K562 (cell line): ENCODE data around the gene PRKG1. TPM values are rescaled to one million over a fixed set of nuclear protein-coding genes. Genes with fewer than 3 reads are reported as not detected.

Experiments
- ATAC-seq: fragments of 200-7000 bp; cut with Tn5 transposase; 3 replicates; pipeline ENCODE4 v1.9.1; 2020; ENCODE audit warnings: moderate library complexity
- BruUV-seq: library from RNA; stranded (reverse); fragments of 400-500 nt; replicated peaks from 2 replicates; lab custom pipeline; 2021; lab: Mats Ljungman, UMichigan
- CTCF ChIA-PET: fragments of 300-600 bp; formaldehyde crosslinking; extraction: SDS; loops from one replicate; lab custom pipeline; 2021; ENCODE audit warnings: low intra/inter-chr PET ratio; lab: Yijun Ruan, JAX
- POLR2A ChIA-PET: fragments of 300-600, 350-650 bp; sonication (Branson Sonifier 250); formaldehyde crosslinking; extraction: SDS; loops from one replicate; lab custom pipeline; 2021; ENCODE audit warnings: antibody characterized with exemption, inconsistent platforms; lab: Yijun Ruan, JAX
- DNase-seq, 4 experiments: peaks; one replicate each; pipeline versions ENCODE4 v3.0.0 to v3.0.0-alpha.2; 2011 to 2018; ENCODE audit warnings: low spot score in 3 of 4, mixed read lengths in 3 of 4; ENCODE audit errors: extremely low read depth in 1 of 4
- FAIRE-seq: peaks from 2 replicates; lab custom pipeline; 2011; peaks lifted over from hg19 to GRCh38; lab: Jason Lieb, UNC
- H2AFZ ChIP-seq: 2 replicates; pipeline ENCODE4 v1.6.0; 2011; ENCODE audit warnings: low read depth, low read length, control low read depth, inconsistent platforms
- H3K27ac ChIP-seq: fragments of 200-600 bp; 3 replicates; pipeline ENCODE4 v1.8.0; 2011; ENCODE audit warnings: low read depth, mild to moderate bottlenecking, control low read depth, inconsistent platforms, low read length, moderate library complexity, mixed read lengths; ENCODE audit errors: extremely low read depth
- H3K27me3 ChIP-seq, 2 experiments: fragments of 300-600 bp in 1 of 2; 2 replicates in 1 of 2; 3 replicates in 1 of 2; pipeline versions ENCODE4 v1.6.0 to v1.8.0; 2011; ENCODE audit warnings: inconsistent platforms in 2 of 2, low read length in 2 of 2, mild to moderate bottlenecking in 1 of 2, mixed read lengths in 1 of 2, moderate library complexity in 1 of 2; ENCODE audit not compliant: control insufficient read depth in 2 of 2, insufficient read depth in 2 of 2
- H3K36me3 ChIP-seq: fragments of 300-600 bp; 3 replicates; pipeline ENCODE4 v1.8.0; 2011; ENCODE audit warnings: mild to moderate bottlenecking, low read length, inconsistent platforms; ENCODE audit not compliant: control insufficient read depth, insufficient read depth
- H3K4me1 ChIP-seq, 2 experiments: fragments of 200-600 bp in 1 of 2; replicated peaks in 1 of 2; 2 replicates in 1 of 2; 3 replicates in 1 of 2; pipeline versions ENCODE4 v1.5.1 to v1.8.0; 2011; ENCODE audit warnings: inconsistent platforms in 2 of 2, low read length in 2 of 2, mild to moderate bottlenecking in 1 of 2, mixed read lengths in 1 of 2, moderate library complexity in 1 of 2; ENCODE audit not compliant: control insufficient read depth in 2 of 2, insufficient read depth in 2 of 2
- H3K4me2 ChIP-seq: 2 replicates; pipeline ENCODE4 v1.6.1; 2011; ENCODE audit warnings: low read length, control low read depth, inconsistent platforms, mixed read lengths; ENCODE audit not compliant: insufficient read depth
- H3K4me3 ChIP-seq: fragments of 200-600 bp; sonication (generic), shearing (Covaris generic); 2 replicates; pipeline ENCODE4 v1.5.1; 2016; ENCODE audit warnings: control low read depth, inconsistent platforms
- H3K79me2 ChIP-seq: fragments of 200-600 bp; 3 replicates; pipeline ENCODE4 v1.8.0; 2011; ENCODE audit warnings: low read length, inconsistent platforms; ENCODE audit not compliant: control insufficient read depth, insufficient read depth
- H3K9ac ChIP-seq, 2 experiments: 2 replicates each; pipeline versions ENCODE4 v1.6.0 to v1.6.1; 2011; ENCODE audit warnings: low read depth in 2 of 2, low read length in 2 of 2, control low read depth in 1 of 2, inconsistent platforms in 1 of 2, mild to moderate bottlenecking in 1 of 2, mixed read lengths in 1 of 2; ENCODE audit not compliant: insufficient read depth in 1 of 2
- H3K9me1 ChIP-seq: one replicate; pipeline ENCODE4 v1.6.0; 2011; ENCODE audit warnings: inconsistent platforms, mild to moderate bottlenecking, low read length, moderate library complexity; ENCODE audit not compliant: control insufficient read depth, insufficient read depth
- H3K9me3 ChIP-seq: replicated peaks from 2 replicates; pipeline ENCODE4 v1.5.1; 2011; ENCODE audit warnings: low read depth, low read length, inconsistent platforms; ENCODE audit not compliant: control insufficient read depth, insufficient read depth
- H4K20me1 ChIP-seq: replicated peaks from 2 replicates; pipeline ENCODE4 v1.6.1; 2011; ENCODE audit warnings: low read length, inconsistent platforms, mixed read lengths; ENCODE audit not compliant: control insufficient read depth, insufficient read depth
- C11orf30 ChIP-seq: fragments of 450-650 bp; IDR thresholded peaks from 2 replicates; pipeline ENCODE4 v1.6.1; 2016; ENCODE audit warnings: low read depth, mild to moderate bottlenecking
- E2F4 ChIP-seq: sonication (generic); formaldehyde crosslinking; IDR thresholded peaks from 2 replicates; pipeline ENCODE4 v1.8.0; 2022; ENCODE audit warnings: mild to moderate bottlenecking, low read depth, missing genetic modification reagents
- NELFE ChIP-seq: IDR thresholded peaks from 2 replicates; pipeline ENCODE4 v1.6.1; 2011; ENCODE audit warnings: mild to moderate bottlenecking; ENCODE audit not compliant: insufficient read depth, insufficient read length
- SLC30A9 ChIP-seq: fragments of 250-450 bp; sonication (Bioruptor Pico); IDR thresholded peaks from 2 replicates; pipeline ENCODE4 v1.8.0; 2022; ENCODE audit warnings: mild to moderate bottlenecking, moderate library complexity
- ZNF212 ChIP-seq: fragments of 450-650 bp; formaldehyde crosslinking; IDR thresholded peaks from 2 replicates; pipeline ENCODE4 v1.4.0; 2020; ENCODE audit warnings: mild to moderate bottlenecking
- WGBS: fragments of 100-300 bp; shearing (Covaris generic); methylation state at CpG from one replicate; pipeline ENCODE4 v1.1.6; 2016; ENCODE audit warnings: low coverage, mixed read lengths; ENCODE audit not compliant: insufficient coverage; ENCODE audit errors: missing lambda C conversion rate; 5-methylcytosine and 5-hydroxymethylcytosine counted together
- in situ Hi-C: fragments of 300-500 bp; cut with MboI; formaldehyde crosslinking; loops from 4 replicates; pipeline ENCODE4 v1.15.0; 2018; ENCODE audit warnings: inconsistent platforms, mixed read lengths
- intact Hi-C: fragments of 100-400 bp; cut with micrococcal nuclease; formaldehyde crosslinking; loops from 2 replicates; pipeline ENCODE4 v1.14.2; 2022
- polyA plus RNA-seq, 8 experiments: library from polyadenylated mRNA; depleted of rRNA in 4 of 8; stranded (reverse) in 5 of 8; unstranded in 3 of 8; fragments of >200 nt; fragmentation: Nextera tagmentation in 2 of 8; fragmentation: Illumina TruSeq in 1 of 8; extraction: Ambion mirVana in 2 of 8; extraction: Trizol in 1 of 8; gene quantifications; 2 replicates each; pipeline versions ENCODE4 v1.2.1 to v1.2.3, GENCODE V29; 2011 to 2014; ENCODE audit warnings: inconsistent platforms in 1 of 8, missing spikeins in 1 of 8
- total RNA-seq, 7 experiments: library from RNA; depleted of rRNA in 6 of 7; stranded (reverse); fragments of >200 nt in 6 of 7; fragmentation: Illumina TruSeq in 2 of 7; extraction: Trizol in 2 of 7; gene quantifications; 2 replicates each; pipeline versions ENCODE4 v1.2.1 to v1.2.3, GENCODE V29; 2011 to 2021; ENCODE audit warnings: low replicate concordance in 1 of 7

PRKG1 gene
- total and polyA plus RNA-seq, 9 of the 15 experiments (the other 6 are each of a cell fraction or from before 2014, with no cell fraction given): 0.22 TPM; not detected in 8

DNA sequence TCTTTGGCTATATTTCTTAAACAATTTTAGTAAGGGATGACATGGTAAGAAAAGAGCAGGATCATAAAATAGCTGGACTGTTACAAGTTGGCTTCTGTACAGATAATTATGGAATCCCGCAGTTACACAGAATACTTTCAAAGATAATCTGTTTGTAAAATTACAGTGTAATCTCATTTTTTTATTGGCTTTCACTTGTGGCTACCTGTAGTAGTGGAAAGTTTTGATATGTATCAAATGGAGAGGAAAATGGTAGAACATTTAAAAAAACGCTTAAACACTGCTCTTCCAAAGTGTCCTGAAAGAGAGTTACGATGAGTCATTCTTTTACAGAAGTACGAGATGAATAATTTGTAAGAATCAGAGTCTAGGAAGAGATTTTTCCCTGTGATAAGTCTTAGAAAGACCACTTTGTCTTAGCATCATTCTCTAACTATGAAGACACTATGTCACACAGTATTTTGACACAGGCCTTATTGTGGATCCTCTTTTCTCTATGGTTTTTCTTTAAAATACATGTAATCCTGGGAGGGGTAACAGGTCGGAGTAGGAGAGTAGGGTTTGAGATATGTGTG is 1024.8 kb downstream of the PRKG1 start (continued):
- TF ChIP-seq E2F4 (CRISPR knock-in tag): no peak
- TF ChIP-seq, all 486 proteins: peak for 0

GRCh38 chr10:52100011-52100547 is 1025.8 kb downstream of the PRKG1 start:
- TF ChIP-seq C11orf30: no peak
- TF ChIP-seq ZNF212 (CRISPR knock-in tag): no peak
- TF ChIP-seq NELFE: no peak
- TF ChIP-seq SLC30A9: no peak
- TF ChIP-seq, all 486 proteins: peak for 0
- Histone ChIP-seq H3K27me3 (no peaks in the 10 kb centered on the region), H3K4me3 (no peak overlapping the region), H3K9me1 (no peaks in the 10 kb centered on the region), H3K9me3 (peaks cover 3% of the 10 kb centered on the region; the same call in 1 of the 2 replicates), H2AFZ (no peak overlapping the region), H3K9ac (no peak overlapping the region), H4K20me1 (no peaks in the 10 kb centered on the region), H3K4me1 (no peaks in the 10 kb centered on the region), H3K79me2 (no peaks in the 10 kb centered on the region), H3K4me2 (no peak overlapping the region), H3K27ac (no peak overlapping the region), H3K36me3 (no peaks in the 10 kb centered on the region)
- no TSS peak for BruUV-seq
- CTCF ChIA-PET: no interaction called here
- DNase-seq (no peak), ATAC-seq (no peak), FAIRE-seq (no peak)
- WGBS: 0% methylated on average over 6 of the region's 6 CpGs
- POLR2A ChIA-PET: no interaction called here
- in situ Hi-C loops: no loop called here
- intact Hi-C loops: no loop called here
